ENCODE data around the gene FOXC2. TPM values are rescaled to one million over a fixed set of nuclear protein-coding genes. Genes with fewer than 3 reads are reported as not detected.

FOXC2 gene
- total RNA-seq, 1 donor = 2.2 TPM

DNA sequence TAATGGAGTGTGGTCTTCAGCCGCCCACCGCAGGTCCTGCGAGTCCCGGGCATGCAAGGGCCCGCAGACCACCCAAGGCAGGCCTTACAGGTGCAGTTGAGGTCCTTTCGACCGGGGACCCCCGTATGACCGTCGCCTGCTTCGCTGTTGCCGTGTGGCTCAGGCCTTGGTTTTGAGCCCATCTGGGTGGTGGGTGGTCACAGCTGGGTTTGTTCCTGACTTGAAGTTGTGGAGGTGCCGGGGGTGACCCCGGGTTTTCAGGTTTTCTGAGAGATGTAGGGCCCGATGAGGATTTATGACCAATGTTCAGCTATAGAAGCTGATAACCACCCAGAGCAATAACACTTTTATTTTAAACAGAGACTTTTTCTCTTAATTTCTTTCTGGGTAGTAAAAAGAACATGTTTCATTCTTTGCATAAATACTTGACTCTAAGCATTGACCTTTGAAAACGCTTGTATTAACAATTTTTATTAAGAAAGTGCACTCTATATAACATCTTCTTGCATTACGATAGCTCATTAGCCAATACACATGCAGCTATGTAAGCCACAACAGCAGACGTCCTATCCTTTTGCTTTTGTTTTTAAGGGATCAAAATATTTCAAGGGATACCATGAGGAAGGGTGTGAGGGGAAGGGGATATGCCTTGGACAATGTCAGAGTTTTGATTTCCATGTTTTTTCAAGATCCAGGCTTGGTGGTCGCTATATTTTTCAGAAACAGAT lies 13.6 kb downstream of the FOXC2 start:
- H4K20me1 ChIP-seq (ENCODE audit: insufficient read depth, low read length) = no peaks in the 10 kb centered on the region
- peaks cover 28% of the 10 kb centered on the region for H3K4me1 ChIP-seq (ENCODE audit: insufficient read depth, low read length)
- peak overlapping the region; percentile 32 for H3K4me2 ChIP-seq (ENCODE audit: insufficient read depth, low read length)
- no peaks in the 10 kb centered on the region for H3K9me3 ChIP-seq (ENCODE audit: low read depth, low read length)
- no peaks in the 10 kb centered on the region for H3K27me3 ChIP-seq (ENCODE audit: insufficient read depth, low read length)
- no peak overlapping the region for H3K4me3 ChIP-seq (ENCODE audit: insufficient read depth, low read length)
- peaks cover 23% of the 10 kb centered on the region for H3K36me3 ChIP-seq (ENCODE audit: insufficient read depth, low read length)
- peak; percentile 65 for DNase-seq (ENCODE audit: insufficient read length, low spot score, missing footprints)
- peak overlapping the region; percentile 64 for H3K27ac ChIP-seq (ENCODE audit: low read depth, low read length)
- TF ChIP-seq, protein P1, sequence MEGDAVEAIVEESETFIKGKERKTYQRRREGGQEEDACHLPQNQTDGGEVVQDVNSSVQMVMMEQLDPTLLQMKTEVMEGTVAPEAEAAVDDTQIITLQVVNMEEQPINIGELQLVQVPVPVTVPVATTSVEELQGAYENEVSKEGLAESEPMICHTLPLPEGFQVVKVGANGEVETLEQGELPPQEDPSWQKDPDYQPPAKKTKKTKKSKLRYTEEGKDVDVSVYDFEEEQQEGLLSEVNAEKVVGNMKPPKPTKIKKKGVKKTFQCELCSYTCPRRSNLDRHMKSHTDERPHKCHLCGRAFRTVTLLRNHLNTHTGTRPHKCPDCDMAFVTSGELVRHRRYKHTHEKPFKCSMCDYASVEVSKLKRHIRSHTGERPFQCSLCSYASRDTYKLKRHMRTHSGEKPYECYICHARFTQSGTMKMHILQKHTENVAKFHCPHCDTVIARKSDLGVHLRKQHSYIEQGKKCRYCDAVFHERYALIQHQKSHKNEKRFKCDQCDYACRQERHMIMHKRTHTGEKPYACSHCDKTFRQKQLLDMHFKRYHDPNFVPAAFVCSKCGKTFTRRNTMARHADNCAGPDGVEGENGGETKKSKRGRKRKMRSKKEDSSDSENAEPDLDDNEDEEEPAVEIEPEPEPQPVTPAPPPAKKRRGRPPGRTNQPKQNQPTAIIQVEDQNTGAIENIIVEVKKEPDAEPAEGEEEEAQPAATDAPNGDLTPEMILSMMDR (IDR thresholded peaks at IDR 0.05; ENCODE audit: extremely low read depth, low read depth, low read length) = no peak
- peaks cover 88% of the 10 kb centered on the region for H3K79me2 ChIP-seq (ENCODE audit: insufficient read depth, low read length)
- no peak overlapping the region for H2AFZ ChIP-seq (ENCODE audit: low read length)

DNA sequence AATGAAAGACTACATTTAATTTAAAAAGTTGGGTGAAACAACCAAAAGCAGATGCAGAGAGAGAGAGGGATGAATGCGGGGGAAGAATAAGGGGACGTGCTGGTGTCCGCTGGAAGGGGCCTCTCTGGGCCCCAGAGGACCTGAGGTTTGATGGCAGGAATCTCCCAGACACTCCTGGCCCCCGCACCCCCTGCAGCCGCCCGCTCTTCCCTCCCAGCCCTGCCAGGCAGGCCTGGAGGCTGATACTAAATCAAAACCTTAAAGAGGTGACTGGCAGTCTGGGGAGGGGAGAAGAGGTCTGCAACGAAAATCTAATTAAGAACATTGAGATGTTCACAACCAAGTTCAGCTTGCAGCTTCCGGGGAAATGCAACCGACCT lies 14.2 kb downstream of the FOXC2 start:
- no peak overlapping the region for H3K4me3 ChIP-seq (ENCODE audit: insufficient read depth, low read length)
- DNase-seq (ENCODE audit: insufficient read length, low spot score, missing footprints) = peak; percentile 45
- TF ChIP-seq, protein P1 (IDR thresholded peaks at IDR 0.05; ENCODE audit: extremely low read depth, low read depth, low read length) = no peak
- peaks cover 83% of the 10 kb centered on the region for H3K79me2 ChIP-seq (ENCODE audit: insufficient read depth, low read length)
- peaks cover 18% of the 10 kb centered on the region for H3K36me3 ChIP-seq (ENCODE audit: insufficient read depth, low read length)
- no peaks in the 10 kb centered on the region for H3K9me3 ChIP-seq (ENCODE audit: low read depth, low read length)
- peak overlapping the region; percentile 64 for H3K27ac ChIP-seq (ENCODE audit: low read depth, low read length)
- no peaks in the 10 kb centered on the region for H3K27me3 ChIP-seq (ENCODE audit: insufficient read depth, low read length)
- H2AFZ ChIP-seq (ENCODE audit: low read length) = no peak overlapping the region
- H3K4me2 ChIP-seq (ENCODE audit: insufficient read depth, low read length) = peak overlapping the region; percentile 32
- peaks cover 30% of the 10 kb centered on the region for H3K4me1 ChIP-seq (ENCODE audit: insufficient read depth, low read length)
- no peaks in the 10 kb centered on the region for H4K20me1 ChIP-seq (ENCODE audit: insufficient read depth, low read length)

DNA sequence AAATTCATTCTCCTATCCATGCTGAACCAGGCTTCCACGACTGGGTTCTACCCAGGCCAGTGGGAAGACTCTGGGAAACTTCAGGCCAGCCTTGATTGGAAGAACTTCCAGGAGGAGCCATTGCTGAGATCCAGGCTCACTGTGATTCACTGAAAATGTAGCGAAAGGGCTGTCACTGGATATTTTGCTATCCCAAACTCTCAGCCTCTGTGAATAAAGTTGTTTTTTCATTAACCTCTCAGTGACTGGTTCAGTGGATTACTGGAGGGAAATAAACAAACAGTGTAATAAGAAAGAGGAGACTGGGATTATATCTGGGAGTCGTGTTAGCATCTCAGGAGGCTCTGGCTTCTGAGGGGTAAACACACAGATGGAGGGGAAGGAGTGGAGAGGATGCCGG lies 14.8 kb downstream of the FOXC2 start:
- peak overlapping the region; percentile 64 for H3K27ac ChIP-seq (ENCODE audit: low read depth, low read length)
- peaks cover 16% of the 10 kb centered on the region for H3K36me3 ChIP-seq (ENCODE audit: insufficient read depth, low read length)
- H4K20me1 ChIP-seq (ENCODE audit: insufficient read depth, low read length) = no peaks in the 10 kb centered on the region
- peak; percentile 86 for DNase-seq (ENCODE audit: insufficient read length, low spot score, missing footprints)
- peak overlapping the region; percentile 4 for H3K4me2 ChIP-seq (ENCODE audit: insufficient read depth, low read length)
- H3K79me2 ChIP-seq (ENCODE audit: insufficient read depth, low read length) = peaks cover 76% of the 10 kb centered on the region
- H3K4me1 ChIP-seq (ENCODE audit: insufficient read depth, low read length) = peaks cover 35% of the 10 kb centered on the region
- no peak overlapping the region for H2AFZ ChIP-seq (ENCODE audit: low read length)
- TF ChIP-seq, protein P1 (IDR thresholded peaks at IDR 0.05; ENCODE audit: extremely low read depth, low read depth, low read length) = no peak
- no peaks in the 10 kb centered on the region for H3K27me3 ChIP-seq (ENCODE audit: insufficient read depth, low read length)
- H3K4me3 ChIP-seq (ENCODE audit: insufficient read depth, low read length) = no peak overlapping the region
- no peaks in the 10 kb centered on the region for H3K9me3 ChIP-seq (ENCODE audit: low read depth, low read length)

DNA sequence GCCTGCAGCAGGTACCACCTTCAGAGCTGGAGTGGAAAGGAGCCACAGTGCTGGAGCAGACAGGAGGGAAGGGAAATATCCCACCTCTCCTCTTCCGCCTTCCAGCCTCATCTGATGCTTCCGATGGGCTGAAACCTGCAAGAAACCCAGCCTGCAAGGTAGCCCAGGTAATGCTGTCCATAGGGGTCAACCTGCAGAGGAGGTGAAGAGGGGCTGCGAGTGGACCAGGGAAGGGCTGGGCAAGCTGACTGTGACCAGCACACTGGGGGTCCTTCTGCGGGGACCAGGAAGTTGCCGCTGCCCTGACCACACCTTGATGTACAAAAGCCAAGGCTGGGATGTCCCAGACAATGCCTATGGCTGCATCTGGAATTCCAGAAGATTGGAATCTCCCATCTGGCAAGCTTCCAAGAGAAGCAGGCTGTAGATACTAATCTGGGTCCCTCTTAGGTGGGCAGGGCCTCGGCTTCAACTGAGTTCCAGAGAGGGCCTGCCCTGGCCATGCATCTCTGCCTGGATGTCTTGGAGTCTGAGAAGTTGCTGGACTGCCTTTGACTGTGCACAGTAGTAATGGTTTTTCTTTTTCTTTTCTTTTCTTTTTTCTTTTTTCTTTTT lies 17.5 kb downstream of the FOXC2 start:
- Histone ChIP-seq H4K20me1 (ENCODE audit: insufficient read depth, low read length) (no peaks in the 10 kb centered on the region), H3K27ac (ENCODE audit: low read depth, low read length) (peak overlapping the region; percentile 100), H3K4me3 (ENCODE audit: insufficient read depth, low read length) (no peak overlapping the region), H3K27me3 (ENCODE audit: insufficient read depth, low read length) (no peaks in the 10 kb centered on the region), H3K79me2 (ENCODE audit: insufficient read depth, low read length) (peaks cover 65% of the 10 kb centered on the region), H2AFZ (ENCODE audit: low read length) (no peak overlapping the region), H3K36me3 (ENCODE audit: insufficient read depth, low read length) (peaks cover 10% of the 10 kb centered on the region), H3K4me1 (ENCODE audit: insufficient read depth, low read length) (peaks cover 51% of the 10 kb centered on the region), H3K4me2 (ENCODE audit: insufficient read depth, low read length) (peak overlapping the region; percentile 17), H3K9me3 (ENCODE audit: low read depth, low read length) (no peaks in the 10 kb centered on the region)
- TF ChIP-seq, protein P1 (IDR thresholded peaks at IDR 0.05; ENCODE audit: extremely low read depth, low read depth, low read length) = no peak
- peak; percentile 73 for DNase-seq (ENCODE audit: insufficient read length, low spot score, missing footprints)

All from osteoblast (primary cell).